GM12878 (cell line): ENCODE measurements around the gene ADGRB2.

Experiments
- FOXM1 ChIP-seq: IDR thresholded peaks from 2 replicates; pipeline ENCODE4 v1.6.1; 2012; ENCODE audit warnings: low read depth, mild to moderate bottlenecking, inconsistent platforms, low read length, moderate library complexity
- HDAC2 ChIP-seq: fragments of 200-600 bp; sonication (generic); IDR thresholded peaks from 2 replicates; pipeline ENCODE4 v1.6.1; 2017
- HDAC6 ChIP-seq: fragments of 200-600 bp; sonication (generic); IDR thresholded peaks from one replicate; pipeline ENCODE4 v1.8.0; 2017; ENCODE audit warnings: antibody characterized with exemption; ENCODE audit not compliant: unreplicated experiment
- PAX8 ChIP-seq: fragments of 450-650 bp; IDR thresholded peaks from 2 replicates; pipeline ENCODE4 v1.6.1; 2017; ENCODE audit warnings: mild to moderate bottlenecking, moderate library complexity
- POLR2AphosphoS5 ChIP-seq: IDR thresholded peaks from 2 replicates; pipeline ENCODE4 v1.6.1; 2011; ENCODE audit warnings: mild to moderate bottlenecking, low read length, inconsistent platforms
- TCF12 ChIP-seq: IDR thresholded peaks from 2 replicates; pipeline ENCODE4 v1.6.1; 2011; ENCODE audit warnings: low read depth, mild to moderate bottlenecking, low read length
- TF ChIP-seq, protein P1 (sequence below): fragments of 450-650 bp; IDR thresholded peaks from 2 replicates; pipeline ENCODE4 v1.6.1; 2017; ENCODE audit warnings: mild to moderate bottlenecking, moderate library complexity
- TF ChIP-seq, protein P2 (sequence below), 3 experiments: IDR thresholded peaks in 2 of 3; conservative IDR thresholded peaks in 1 of 3; 2 replicates each; pipeline ENCODE4 v1.5.1; 2011; ENCODE audit warnings: low read depth in 3 of 3, low read length in 3 of 3, mild to moderate bottlenecking in 3 of 3, control low read depth in 2 of 3, moderate library complexity in 2 of 3, inconsistent platforms in 1 of 3, mixed read lengths in 1 of 3; ENCODE audit not compliant: control insufficient read depth in 2 of 3, insufficient read depth in 1 of 3; ENCODE audit errors: extremely low read depth in 1 of 3

DNA sequence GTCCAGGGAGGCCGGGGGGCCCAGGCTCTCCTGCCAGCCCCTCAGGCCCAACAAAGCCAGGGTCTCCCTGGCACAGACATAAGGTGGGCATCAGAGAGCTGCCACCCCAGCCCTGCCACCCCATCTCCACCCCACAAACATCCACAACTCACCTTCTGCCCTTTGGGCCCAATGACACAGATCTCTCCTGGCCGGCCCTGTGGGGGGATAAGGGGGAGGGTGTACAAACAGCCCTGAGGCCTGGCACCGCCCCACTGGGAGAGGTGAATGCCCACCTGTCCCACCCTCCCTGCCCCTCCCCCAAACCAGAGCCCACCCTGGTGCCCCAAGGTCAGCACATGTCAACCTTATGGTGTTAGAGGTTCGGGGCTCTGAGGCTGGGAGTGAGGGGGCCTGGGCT lies 72.7 kb downstream of the ADGRB2 start:
- TF ChIP-seq, protein P1, sequence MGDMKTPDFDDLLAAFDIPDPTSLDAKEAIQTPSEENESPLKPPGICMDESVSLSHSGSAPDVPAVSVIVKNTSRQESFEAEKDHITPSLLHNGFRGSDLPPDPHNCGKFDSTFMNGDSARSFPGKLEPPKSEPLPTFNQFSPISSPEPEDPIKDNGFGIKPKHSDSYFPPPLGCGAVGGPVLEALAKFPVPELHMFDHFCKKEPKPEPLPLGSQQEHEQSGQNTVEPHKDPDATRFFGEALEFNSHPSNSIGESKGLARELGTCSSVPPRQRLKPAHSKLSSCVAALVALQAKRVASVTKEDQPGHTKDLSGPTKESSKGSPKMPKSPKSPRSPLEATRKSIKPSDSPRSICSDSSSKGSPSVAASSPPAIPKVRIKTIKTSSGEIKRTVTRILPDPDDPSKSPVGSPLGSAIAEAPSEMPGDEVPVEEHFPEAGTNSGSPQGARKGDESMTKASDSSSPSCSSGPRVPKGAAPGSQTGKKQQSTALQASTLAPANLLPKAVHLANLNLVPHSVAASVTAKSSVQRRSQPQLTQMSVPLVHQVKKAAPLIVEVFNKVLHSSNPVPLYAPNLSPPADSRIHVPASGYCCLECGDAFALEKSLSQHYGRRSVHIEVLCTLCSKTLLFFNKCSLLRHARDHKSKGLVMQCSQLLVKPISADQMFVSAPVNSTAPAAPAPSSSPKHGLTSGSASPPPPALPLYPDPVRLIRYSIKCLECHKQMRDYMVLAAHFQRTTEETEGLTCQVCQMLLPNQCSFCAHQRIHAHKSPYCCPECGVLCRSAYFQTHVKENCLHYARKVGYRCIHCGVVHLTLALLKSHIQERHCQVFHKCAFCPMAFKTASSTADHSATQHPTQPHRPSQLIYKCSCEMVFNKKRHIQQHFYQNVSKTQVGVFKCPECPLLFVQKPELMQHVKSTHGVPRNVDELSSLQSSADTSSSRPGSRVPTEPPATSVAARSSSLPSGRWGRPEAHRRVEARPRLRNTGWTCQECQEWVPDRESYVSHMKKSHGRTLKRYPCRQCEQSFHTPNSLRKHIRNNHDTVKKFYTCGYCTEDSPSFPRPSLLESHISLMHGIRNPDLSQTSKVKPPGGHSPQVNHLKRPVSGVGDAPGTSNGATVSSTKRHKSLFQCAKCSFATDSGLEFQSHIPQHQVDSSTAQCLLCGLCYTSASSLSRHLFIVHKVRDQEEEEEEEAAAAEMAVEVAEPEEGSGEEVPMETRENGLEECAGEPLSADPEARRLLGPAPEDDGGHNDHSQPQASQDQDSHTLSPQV = no peak
- no peak for TF ChIP-seq HDAC6
- TF ChIP-seq PAX8 = no peak
- no peak for TF ChIP-seq POLR2AphosphoS5
- TF ChIP-seq, protein P2, sequence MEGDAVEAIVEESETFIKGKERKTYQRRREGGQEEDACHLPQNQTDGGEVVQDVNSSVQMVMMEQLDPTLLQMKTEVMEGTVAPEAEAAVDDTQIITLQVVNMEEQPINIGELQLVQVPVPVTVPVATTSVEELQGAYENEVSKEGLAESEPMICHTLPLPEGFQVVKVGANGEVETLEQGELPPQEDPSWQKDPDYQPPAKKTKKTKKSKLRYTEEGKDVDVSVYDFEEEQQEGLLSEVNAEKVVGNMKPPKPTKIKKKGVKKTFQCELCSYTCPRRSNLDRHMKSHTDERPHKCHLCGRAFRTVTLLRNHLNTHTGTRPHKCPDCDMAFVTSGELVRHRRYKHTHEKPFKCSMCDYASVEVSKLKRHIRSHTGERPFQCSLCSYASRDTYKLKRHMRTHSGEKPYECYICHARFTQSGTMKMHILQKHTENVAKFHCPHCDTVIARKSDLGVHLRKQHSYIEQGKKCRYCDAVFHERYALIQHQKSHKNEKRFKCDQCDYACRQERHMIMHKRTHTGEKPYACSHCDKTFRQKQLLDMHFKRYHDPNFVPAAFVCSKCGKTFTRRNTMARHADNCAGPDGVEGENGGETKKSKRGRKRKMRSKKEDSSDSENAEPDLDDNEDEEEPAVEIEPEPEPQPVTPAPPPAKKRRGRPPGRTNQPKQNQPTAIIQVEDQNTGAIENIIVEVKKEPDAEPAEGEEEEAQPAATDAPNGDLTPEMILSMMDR (IDR thresholded peaks at IDR 0.05 in 2 of 3, conservative IDR thresholded peaks at IDR 0.05 in 1 of 3; ENCODE audit: control insufficient read depth in 2 of 3, extremely low read depth in 1 of 3, insufficient read depth in 1 of 3, low read depth in 3 of 3, low read length in 3 of 3) = no peak
- TF ChIP-seq FOXM1 = no peak
- TF ChIP-seq TCF12 = no peak
- no peak for TF ChIP-seq HDAC2
